Endothelial cell of umbilical vein (primary cell): Measurements from ENCODE around the gene R3HDM2. TPM values are rescaled to one million over a fixed set of nuclear protein-coding genes. Genes with fewer than 3 reads are reported as not detected.

ENCODE experiments used
- BruUV-seq: library from RNA; stranded (reverse); fragments of 400-500 nt; replicated peaks from 2 replicates; lab custom pipeline; 2021; lab: Mats Ljungman, UMichigan
- CTCF ChIA-PET: fragments of 300-600, 350-600 bp; sonication (Branson Sonifier 250); formaldehyde crosslinking; loops from one replicate; lab custom pipeline; 2021; ENCODE audit warnings: antibody characterized with exemption, inconsistent platforms; lab: Charles Lee
- POLR2A ChIA-PET: fragments of 300-600, 350-600 bp; sonication (Branson Sonifier 250); formaldehyde crosslinking; loops from one replicate; lab custom pipeline; 2021; ENCODE audit warnings: antibody characterized with exemption, inconsistent platforms; lab: Charles Lee
- DNase-seq: peaks from one replicate; pipeline ENCODE4 v3.0.0-alpha.2; 2011; ENCODE audit warnings: low read depth, low spot score
- FAIRE-seq: peaks from 2 replicates; lab custom pipeline; 2011; peaks lifted over from hg19 to GRCh38; lab: Jason Lieb, UNC
- H2AFZ ChIP-seq: 2 replicates; pipeline ENCODE4 v1.6.0; 2012; ENCODE audit warnings: low read depth, low read length, control low read depth, inconsistent platforms
- H3K27ac ChIP-seq: 2 replicates; pipeline ENCODE4 v1.5.1; 2011; ENCODE audit warnings: low read depth, mild to moderate bottlenecking, control low read depth, low read length, moderate library complexity; ENCODE audit not compliant: insufficient read depth
- H3K27me3 ChIP-seq, 2 experiments: 2 replicates each; pipeline versions ENCODE4 v1.6.0 to v1.6.1; 2011; ENCODE audit warnings: low read length in 2 of 2, mixed read lengths in 1 of 2; ENCODE audit not compliant: control insufficient read depth in 2 of 2, insufficient read depth in 2 of 2
- H3K36me3 ChIP-seq, 2 experiments: 2 replicates in 1 of 2; 3 replicates in 1 of 2; pipeline ENCODE4 v1.5.1; 2011; ENCODE audit warnings: low read length in 2 of 2, mild to moderate bottlenecking in 1 of 2, moderate library complexity in 1 of 2; ENCODE audit not compliant: control insufficient read depth in 2 of 2, insufficient read depth in 2 of 2; ENCODE audit errors: extremely low read depth in 1 of 2
- H3K4me1 ChIP-seq: 3 replicates; pipeline ENCODE4 v1.5.1; 2011; ENCODE audit warnings: mild to moderate bottlenecking, low read length; ENCODE audit not compliant: control insufficient read depth, insufficient read depth; ENCODE audit errors: extremely low read depth
- H3K4me2 ChIP-seq: 2 replicates; pipeline ENCODE4 v1.6.1; 2011; ENCODE audit warnings: low read length, control low read depth, mixed read lengths; ENCODE audit not compliant: insufficient read depth
- H3K4me3 ChIP-seq, 3 experiments: fragments of 200-600 bp in 1 of 3; sonication (generic), shearing (Covaris generic) in 1 of 3; replicated peaks in 1 of 3; 2 replicates each; pipeline ENCODE4 v1.5.1; 2011 to 2016; ENCODE audit warnings: control low read depth in 3 of 3, low read length in 3 of 3, mild to moderate bottlenecking in 2 of 3, inconsistent platforms in 1 of 3, low read depth in 1 of 3, moderate library complexity in 1 of 3; ENCODE audit not compliant: insufficient read depth in 1 of 3
- H3K79me2 ChIP-seq: 2 replicates; pipeline ENCODE4 v1.6.0; 2012; ENCODE audit warnings: low read length, inconsistent platforms; ENCODE audit not compliant: control insufficient read depth, insufficient read depth
- H3K9ac ChIP-seq: replicated peaks from 2 replicates; pipeline ENCODE3; 2011; ENCODE audit warnings: low read length, control low read depth; ENCODE audit not compliant: insufficient read depth; ENCODE audit errors: extremely low read depth
- H3K9me1 ChIP-seq: replicated peaks from 3 replicates; pipeline ENCODE4 v1.6.0; 2011; ENCODE audit warnings: mild to moderate bottlenecking, low read length; ENCODE audit not compliant: control insufficient read depth, insufficient read depth; ENCODE audit errors: extremely low read depth
- H3K9me3 ChIP-seq: replicated peaks from 2 replicates; pipeline ENCODE4 v1.5.1; 2012; ENCODE audit warnings: low read length, inconsistent platforms; ENCODE audit not compliant: control insufficient read depth, insufficient read depth
- H4K20me1 ChIP-seq: replicated peaks from 2 replicates; pipeline ENCODE3; 2011; ENCODE audit warnings: mild to moderate bottlenecking, low read length; ENCODE audit not compliant: control insufficient read depth, insufficient read depth; ENCODE audit errors: extremely low read depth
- CTCF ChIP-seq, 2 donors: IDR thresholded peaks; 1 replicate in 1 of 2; 2 replicates in 1 of 2; pipeline ENCODE4 v1.5.1; 2011; ENCODE audit warnings: low read length in 2 of 2, mild to moderate bottlenecking in 2 of 2, moderate library complexity in 2 of 2, control low read depth in 1 of 2, inconsistent platforms in 1 of 2, low read depth in 1 of 2; ENCODE audit not compliant: insufficient read depth in 1 of 2; ENCODE audit errors: extremely low read depth in 1 of 2
- EZH2 ChIP-seq: IDR thresholded peaks from 2 replicates; pipeline ENCODE4 v1.6.1; 2012; ENCODE audit warnings: borderline replicate concordance, low read depth, mild to moderate bottlenecking, moderate library complexity, low read length, inconsistent platforms; ENCODE audit not compliant: severe bottlenecking
- FOS ChIP-seq: IDR thresholded peaks from 2 replicates; pipeline ENCODE4 v1.6.1; 2011; ENCODE audit warnings: mild to moderate bottlenecking, low read length, moderate library complexity, borderline replicate concordance; ENCODE audit not compliant: insufficient read depth
- GATA2 ChIP-seq: IDR thresholded peaks from 2 replicates; pipeline ENCODE4 v1.7.0; 2011; ENCODE audit warnings: low read depth, mild to moderate bottlenecking, moderate library complexity, mixed read lengths, low read length; ENCODE audit not compliant: insufficient read length, insufficient read depth
- JUN ChIP-seq: IDR thresholded peaks from 2 replicates; pipeline ENCODE4 v1.6.1; 2011; ENCODE audit warnings: borderline replicate concordance, low read depth; ENCODE audit not compliant: insufficient read length, insufficient read depth
- MAX ChIP-seq: IDR thresholded peaks from 2 replicates; pipeline ENCODE4 v1.6.1; 2011; ENCODE audit not compliant: insufficient read depth, insufficient read length
- MYC ChIP-seq: IDR thresholded peaks from one replicate; pipeline ENCODE4 v1.6.1; 2011; ENCODE audit warnings: mild to moderate bottlenecking, low read depth, low read length
- POLR2A ChIP-seq: IDR thresholded peaks from 2 replicates; pipeline ENCODE4 v1.6.1; 2012; ENCODE audit warnings: low read depth, mild to moderate bottlenecking, control low read depth, low read length
- POLR2AphosphoS5 ChIP-seq: IDR thresholded peaks from 2 replicates; pipeline ENCODE4 v1.6.1; 2012; ENCODE audit warnings: low read depth, mild to moderate bottlenecking, control low read depth, low read length, moderate library complexity; ENCODE audit not compliant: insufficient read depth
- dilution Hi-C: fragments of 300-500 bp; cut with MboI; formaldehyde crosslinking; loops from one replicate; pipeline ENCODE4 v1.15.0; 2019; ENCODE audit warnings: low sequenced_read_pairs; ENCODE audit not compliant: extremely low pct_ligation_motif_present
- intact Hi-C: fragments of 100-400 bp; cut with micrococcal nuclease; formaldehyde crosslinking; loops from one replicate; pipeline ENCODE4 v1.10.0; 2022
- polyA plus RNA-seq, 4 experiments: library from polyadenylated mRNA; depleted of rRNA in 3 of 4; stranded (reverse) in 3 of 4; unstranded in 1 of 4; fragments of >200 nt; gene quantifications; 2 replicates each; pipeline versions ENCODE4 v1.2.1 to v1.2.3, GENCODE V29; 2011 to 2012; ENCODE audit warnings: missing spikeins in 1 of 4
- total RNA-seq: library from RNA; stranded (reverse); gene quantifications from 2 replicates; pipeline ENCODE4 v1.2.3, GENCODE V29; 2021

The R3HDM2 gene
- total and polyA plus RNA-seq, 2 donors (not counting 3 experiments of a cell fraction or from before 2014, with no cell fraction given), result 26.1 to 31.3 TPM

- dilution Hi-C loops, result no loop called here
- POLR2A ChIA-PET, result no interaction called here
These were observed 183.8 kb downstream of the R3HDM2 start for GRCh38 chr12:57247041-57247440.

More at GRCh38 chr12:57247041-57247440, 183.8 kb downstream of the R3HDM2 start:
- no peak overlapping the region for H2AFZ ChIP-seq
- peaks cover 3% of the 10 kb centered on the region for H3K4me1 ChIP-seq
- TF ChIP-seq EZH2 (no peak), JUN (no peak), MYC (no peak), GATA2 (no peak), POLR2AphosphoS5 (no peak), CTCF (IDR thresholded peaks at IDR 0.05; ENCODE audit: extremely low read depth in 1 of 2, insufficient read depth in 1 of 2, low read depth in 1 of 2, low read length in 2 of 2) (no peak), MAX (no peak), FOS (no peak), POLR2A (no peak)
- H3K27me3 ChIP-seq, result peaks cover 7 to 16% of the 10 kb centered on the region in 2 experiments
- no peaks in the 10 kb centered on the region for H3K9me3 ChIP-seq
- H3K4me3 ChIP-seq, result no peak overlapping the region
- no peaks in the 10 kb centered on the region for H3K79me2 ChIP-seq
- BruUV-seq, result no TSS peak
- H3K36me3 ChIP-seq, result no peaks in the 10 kb centered on the region
- H3K9ac ChIP-seq, result no peak overlapping the region
- CTCF ChIA-PET, result interaction anchor here (1.3 to 10.7 kb wide), 2 partner anchors 33 to 206 kb away, joined by 3 to 214 read pairs; no protein-coding TSS in a partner anchor
- no peaks in the 10 kb centered on the region for H4K20me1 ChIP-seq
- FAIRE-seq (no peak), DNase-seq (no peak)
- H3K27ac ChIP-seq, result no peak overlapping the region
- H3K9me1 ChIP-seq, result no peaks in the 10 kb centered on the region
- intact Hi-C loops, result no loop called here
- H3K4me2 ChIP-seq, result no peak overlapping the region
